SK-N-MC (cell line): ENCODE data around the gene SNAI1.

Source experiments
- FOXP2 ChIP-seq: optimal IDR thresholded peaks from 2 replicates; pipeline ENCODE3; 2011; ENCODE audit warnings: mild to moderate bottlenecking, moderate library complexity; ENCODE audit not compliant: insufficient read depth; ENCODE audit errors: extremely low read length, control extremely low read depth
- POLR2AphosphoS5 ChIP-seq: IDR thresholded peaks from 2 replicates; pipeline ENCODE4 v1.6.1; 2012; ENCODE audit warnings: mild to moderate bottlenecking, low read depth, low read length, borderline replicate concordance

DNA sequence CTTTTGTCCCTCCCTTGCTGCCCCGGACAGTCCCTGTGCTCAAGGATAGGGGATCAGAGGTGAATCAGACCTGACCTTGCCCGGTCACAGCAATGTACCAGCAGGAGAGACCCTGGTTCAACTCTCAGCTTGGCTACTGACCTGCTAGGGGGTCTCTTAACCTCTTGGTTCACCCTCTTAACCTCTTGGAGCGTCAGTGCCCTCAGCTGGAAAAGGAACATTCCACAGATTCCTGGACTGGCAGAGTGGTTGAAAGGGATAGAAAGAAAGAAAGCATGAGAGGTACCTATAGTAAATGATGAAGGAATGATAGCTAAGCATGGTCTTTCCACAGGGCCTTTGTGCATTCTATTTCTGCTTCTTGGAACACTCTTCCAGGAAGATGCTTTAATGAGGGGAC lies 25.2 kb downstream of the SNAI1 start:
- TF ChIP-seq POLR2AphosphoS5 (no peak), FOXP2 (no peak)
